H1 (cell line): ENCODE data around the gene ADNP2. TPM values are rescaled to one million over a fixed set of nuclear protein-coding genes. Genes with fewer than 3 reads are reported as not detected.

Experiments used
- CHD7 ChIP-seq: fragments of 300-600 bp; sonication (generic); IDR thresholded peaks from 2 replicates; pipeline ENCODE4 v1.7.1; 2012; ENCODE audit warnings: low read length, moderate library complexity, mild to moderate bottlenecking, inconsistent platforms; ENCODE audit not compliant: insufficient replicate concordance
- HDAC2 ChIP-seq, 2 experiments: fragments of 300-600 bp in 1 of 2; sonication (generic) in 1 of 2; IDR thresholded peaks; 2 replicates each; pipeline ENCODE4 v1.6.1; 2011 to 2012; ENCODE audit warnings: low read depth in 2 of 2, low read length in 2 of 2, mild to moderate bottlenecking in 2 of 2, moderate library complexity in 2 of 2, borderline replicate concordance in 1 of 2, inconsistent platforms in 1 of 2
- KDM5A ChIP-seq: fragments of 200-600 bp; IDR thresholded peaks from 2 replicates; pipeline ENCODE4 v1.7.1; 2012; ENCODE audit warnings: mild to moderate bottlenecking, low read length, inconsistent platforms, mixed read lengths
- polyA plus RNA-seq, 7 experiments: library from polyadenylated mRNA; depleted of rRNA in 3 of 7; stranded (reverse) in 5 of 7; unstranded in 2 of 7; fragments of >200 nt in 5 of 7; fragments of 200-250 nt in 2 of 7; gene quantifications; 1 replicate in 5 of 7; 2 replicates in 1 of 7; 4 replicates in 1 of 7; pipeline versions ENCODE4 v1.2.1 to v1.2.3, GENCODE V29; 2011 to 2013; ENCODE audit warnings: missing spikeins in 2 of 7, mixed read lengths in 2 of 7
- total RNA-seq: library from RNA; stranded (reverse); fragmentation: NEBNext Ultra II Directional; extraction: Animal tissue kit (Norgen Biotek cat#: 25700); gene quantifications from 2 replicates; pipeline ENCODE4 v1.2.1, GENCODE V29; 2021
- TF ChIP-seq, protein P1 (sequence below): IDR thresholded peaks from 2 replicates; pipeline ENCODE4 v1.6.1; 2012; ENCODE audit warnings: low read length, inconsistent platforms
- TF ChIP-seq, protein P2 (sequence below): IDR thresholded peaks from 2 replicates; pipeline ENCODE4 v1.6.1; 2011; ENCODE audit warnings: low read depth, mild to moderate bottlenecking, low read length; ENCODE audit not compliant: insufficient read depth

The ADNP2 gene
- total and polyA plus RNA-seq, 2 of the 8 experiments (the other 6 are each of a cell fraction or from before 2014, with no cell fraction given), result 25.1 to 61.6 TPM

GRCh38 chr18:80166725-80167124, 57.7 kb downstream of the ADNP2 start (continued):
- TF ChIP-seq CHD7 (no peak), HDAC2 (IDR thresholded peaks at IDR 0.05; ENCODE audit: borderline replicate concordance in 1 of 2, low read depth in 2 of 2, low read length in 2 of 2) (no peak), KDM5A (no peak)
- TF ChIP-seq, protein P1, sequence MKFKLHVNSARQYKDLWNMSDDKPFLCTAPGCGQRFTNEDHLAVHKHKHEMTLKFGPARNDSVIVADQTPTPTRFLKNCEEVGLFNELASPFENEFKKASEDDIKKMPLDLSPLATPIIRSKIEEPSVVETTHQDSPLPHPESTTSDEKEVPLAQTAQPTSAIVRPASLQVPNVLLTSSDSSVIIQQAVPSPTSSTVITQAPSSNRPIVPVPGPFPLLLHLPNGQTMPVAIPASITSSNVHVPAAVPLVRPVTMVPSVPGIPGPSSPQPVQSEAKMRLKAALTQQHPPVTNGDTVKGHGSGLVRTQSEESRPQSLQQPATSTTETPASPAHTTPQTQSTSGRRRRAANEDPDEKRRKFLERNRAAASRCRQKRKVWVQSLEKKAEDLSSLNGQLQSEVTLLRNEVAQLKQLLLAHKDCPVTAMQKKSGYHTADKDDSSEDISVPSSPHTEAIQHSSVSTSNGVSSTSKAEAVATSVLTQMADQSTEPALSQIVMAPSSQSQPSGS, result no peak
- TF ChIP-seq, protein P2, sequence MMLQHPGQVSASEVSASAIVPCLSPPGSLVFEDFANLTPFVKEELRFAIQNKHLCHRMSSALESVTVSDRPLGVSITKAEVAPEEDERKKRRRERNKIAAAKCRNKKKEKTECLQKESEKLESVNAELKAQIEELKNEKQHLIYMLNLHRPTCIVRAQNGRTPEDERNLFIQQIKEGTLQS, result no peak
